ENCODE results near the gene THAP7. TPM values are rescaled to one million over a fixed set of nuclear protein-coding genes. Genes with fewer than 3 reads are reported as not detected.
A peak's percentile ranks its signal among the peaks of the same experiment; 100 is the strongest.

The THAP7 gene
- total and polyA plus RNA-seq, 2 experiments from 2014 or later, result 21.8 to 25.9 TPM

- H3K4me1 ChIP-seq (ENCODE audit: insufficient read depth), result peaks cover 11% of the 10 kb centered on the region; the same call in 1 of the 2 replicates
- no peaks in the 10 kb centered on the region for H3F3A ChIP-seq (replicated peaks; ENCODE audit: low read depth)
- ATAC-seq (no peak), DNase-seq (ENCODE audit: low spot score) (no peak)
- H3K9me2 ChIP-seq (ENCODE audit: insufficient read depth), result 0 out of 2 replicates have a peak, but pooled peaks cover 6% of the 10 kb centered on the region
- Mint-ChIP-seq H3K27ac (no peak overlapping the region), H3K4me3 (peak overlapping the region; percentile 95), H3K27me3 (ENCODE audit: insufficient read depth, low read depth, poor library complexity) (peaks cover 31% of the 10 kb centered on the region), H3K36me3 (ENCODE audit: low read depth) (peaks cover 6% of the 10 kb centered on the region; the same call in 1 of the 3 replicates), H3K9me3 (peaks cover 20% of the 10 kb centered on the region), H3K4me1 (peaks cover 15% of the 10 kb centered on the region)
- H2AFZ ChIP-seq, result no peak overlapping the region
- TF ChIP-seq ZNF331 (CRISPR knock-in tag; IDR thresholded peaks at IDR 0.05; ENCODE audit: low read depth) (no peak), POLR2AphosphoS5 (IDR thresholded peaks at IDR 0.05; ENCODE audit: low read depth) (no peak), JUNB (IDR thresholded peaks at IDR 0.05; ENCODE audit: unreplicated experiment) (no peak), ETS1 (IDR thresholded peaks at IDR 0.05) (no peak), NANOG (IDR thresholded peaks at IDR 0.05; ENCODE audit: borderline replicate concordance) (no peak), ZNF114 (CRISPR knock-in tag; IDR thresholded peaks at IDR 0.05) (no peak), REST (IDR thresholded peaks at IDR 0.05; ENCODE audit: unreplicated experiment) (no peak), ZNF462 (CRISPR knock-in tag; IDR thresholded peaks at IDR 0.05) (no peak), CREB1 (CRISPR knock-in tag; IDR thresholded peaks at IDR 0.05; ENCODE audit: low read depth) (no peak)
- H3K36me3 ChIP-seq (ENCODE audit: insufficient read depth), result no peaks in the 10 kb centered on the region; the same call in 1 of the 2 replicates
- no peak overlapping the region for H3K27ac ChIP-seq (ENCODE audit: low read depth)
- H3K79me2 ChIP-seq (replicated peaks; ENCODE audit: insufficient read depth), result no peaks in the 10 kb centered on the region
- 0 out of 2 replicates have a peak overlapping the region, but pooled peaks have one; percentile 82 for H3K4me2 ChIP-seq
- no peak overlapping the region for H3K4me3 ChIP-seq
- H3K27me3 ChIP-seq (ENCODE audit: insufficient read depth), result no peaks in the 10 kb centered on the region
- no peaks in the 10 kb centered on the region for H4K20me1 ChIP-seq (replicated peaks; ENCODE audit: insufficient read depth)
These were observed 21.4 kb downstream of the THAP7 start for GRCh38 chr22:20980523-20980922.
